ENCODE measurements around the gene M1AP. TPM values are rescaled to one million over a fixed set of nuclear protein-coding genes. Genes with fewer than 3 reads are reported as not detected.
A peak's percentile ranks its signal among the peaks of the same experiment; 100 is the strongest.

The M1AP gene, protein sequence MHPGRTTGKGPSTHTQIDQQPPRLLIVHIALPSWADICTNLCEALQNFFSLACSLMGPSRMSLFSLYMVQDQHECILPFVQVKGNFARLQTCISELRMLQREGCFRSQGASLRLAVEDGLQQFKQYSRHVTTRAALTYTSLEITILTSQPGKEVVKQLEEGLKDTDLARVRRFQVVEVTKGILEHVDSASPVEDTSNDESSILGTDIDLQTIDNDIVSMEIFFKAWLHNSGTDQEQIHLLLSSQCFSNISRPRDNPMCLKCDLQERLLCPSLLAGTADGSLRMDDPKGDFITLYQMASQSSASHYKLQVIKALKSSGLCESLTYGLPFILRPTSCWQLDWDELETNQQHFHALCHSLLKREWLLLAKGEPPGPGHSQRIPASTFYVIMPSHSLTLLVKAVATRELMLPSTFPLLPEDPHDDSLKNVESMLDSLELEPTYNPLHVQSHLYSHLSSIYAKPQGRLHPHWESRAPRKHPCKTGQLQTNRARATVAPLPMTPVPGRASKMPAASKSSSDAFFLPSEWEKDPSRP
- total RNA-seq (3.4 TPM), polyA plus RNA-seq (ENCODE audit: insufficient read depth, low read depth, low replicate concordance) (0.49 TPM)
- long read RNA-seq, donor 1 = 0 reads
- long read RNA-seq, donor 2 = 0 reads
- long read RNA-seq, donor 3, partial matches to known transcripts = 0 of 1 reads
- long read RNA-seq, donor 3, other reads (novel, unspliced or antisense) = 0 of 1 reads
- long read RNA-seq, donor 4 = 0 reads
- long read RNA-seq, donor 5 = 0 reads
- long read RNA-seq, donor 6 = 0 reads
- long read RNA-seq, donor 7, partial matches to known transcripts = 1 of 2 reads
- long read RNA-seq, donor 7, other reads (novel, unspliced or antisense) = 1 of 2 reads
- long read RNA-seq, donor 8 = 0 reads
- long read RNA-seq, donor 9, partial matches to known transcripts = 0 of 8 reads
- long read RNA-seq, donor 9, other reads (novel, unspliced or antisense) = 8 of 8 reads
- long read RNA-seq, donor 10 = 0 reads

GRCh38 chr2:74648009-74648443, at the start of gene M1AP:
M1AP (minus strand) TSS chr2:74648330; CDS start chr2:74640275, 8,055 bp downstream.
- Histone ChIP-seq H3K36me3 (ENCODE audit: control insufficient read depth in 2 of 3, insufficient read depth in 3 of 3, low read length in 3 of 3) (no peaks in the 10 kb centered on the region), H3K27ac (ENCODE audit: low read depth in 2 of 2, low read length in 2 of 2) (no peak within 1 kb of the TSS), H3K9ac (ENCODE audit: low read length in 3 of 3) (no peak within 1 kb of the TSS), H3K9me3 (ENCODE audit: control insufficient read depth in 2 of 3, insufficient read depth in 1 of 3, low read length in 3 of 3) (no peaks in the 10 kb centered on the region), H3K4me3 (ENCODE audit: low read length in 3 of 3) (peak within 1 kb of the TSS in 1 of 3 donors; percentile 13), H3K27me3 (ENCODE audit: control insufficient read depth, insufficient read depth, low read length) (peaks cover 4% of the 10 kb centered on the region), H3K4me1 (ENCODE audit: control insufficient read depth in 2 of 3, insufficient read depth in 2 of 3, low read depth in 1 of 3, low read length in 3 of 3) (no peaks in the 10 kb centered on the region)
- DNase-seq = peak; percentile 20 to 75 (median 31)
- no peak for FAIRE-seq
- intact Hi-C loops (cut with DNase I) = no loop called here
- TF ChIP-seq CTCF (IDR thresholded peaks at IDR 0.05; ENCODE audit: borderline replicate concordance, extremely low read depth, insufficient read depth) = no peak

DNA sequence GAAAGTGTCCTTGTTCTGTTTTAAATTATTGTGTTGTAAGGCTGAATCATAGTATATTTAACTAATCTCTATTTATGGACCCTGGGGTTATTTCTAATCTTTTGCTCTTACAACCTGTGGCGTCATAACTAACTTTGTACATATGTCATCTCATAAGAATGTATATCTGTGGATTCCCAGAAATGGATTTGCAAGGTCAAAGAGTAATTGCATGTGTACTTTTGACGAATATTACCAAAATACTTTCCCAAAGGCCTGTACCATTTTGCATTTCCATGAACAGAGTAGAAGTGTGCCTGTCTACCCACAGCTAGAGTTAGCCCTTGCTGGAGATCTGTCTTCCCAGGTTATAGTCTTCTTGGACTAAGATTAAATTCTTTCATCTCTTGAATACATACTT, 48.7 kb upstream of the M1AP start:
- no peak for FAIRE-seq
- intact Hi-C loops (cut with DNase I) = no loop called here

DNA sequence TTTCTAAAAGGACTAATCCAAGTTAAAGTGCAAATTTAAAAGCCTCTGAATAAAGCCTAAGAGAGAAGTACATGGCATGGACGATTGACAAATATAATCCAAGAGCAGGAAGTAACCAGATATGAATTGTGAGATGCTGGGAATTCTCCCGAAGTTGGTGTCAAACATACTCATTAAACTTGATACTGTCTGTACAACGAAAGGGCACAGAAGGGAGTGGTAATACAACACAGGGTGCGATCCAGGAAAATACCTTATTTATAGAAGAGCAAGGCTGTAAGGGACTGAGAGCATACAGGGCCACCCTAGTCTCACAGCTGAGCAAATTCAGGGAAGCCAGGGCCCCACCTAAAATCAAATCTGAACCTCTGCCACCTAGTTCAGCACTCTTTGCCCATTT, 47.5 kb upstream of the M1AP start:
- no peak overlapping the region for H3K27ac ChIP-seq (ENCODE audit: low read depth in 2 of 2, low read length in 2 of 2)
- no peak for FAIRE-seq

More for the DNA sequence above, 48.7 kb upstream of the M1AP start:
- Histone ChIP-seq H3K36me3 (ENCODE audit: control insufficient read depth in 2 of 3, insufficient read depth in 3 of 3, low read length in 3 of 3) (no peaks in the 10 kb centered on the region), H3K9ac (ENCODE audit: low read length in 3 of 3) (no peak overlapping the region), H3K4me1 (ENCODE audit: control insufficient read depth in 2 of 3, insufficient read depth in 2 of 3, low read depth in 1 of 3, low read length in 3 of 3) (no peaks in the 10 kb centered on the region), H3K9me3 (ENCODE audit: control insufficient read depth in 2 of 3, insufficient read depth in 1 of 3, low read length in 3 of 3) (no peaks in the 10 kb centered on the region), H3K27me3 (ENCODE audit: control insufficient read depth, insufficient read depth, low read length) (no peaks in the 10 kb centered on the region), H3K27ac (ENCODE audit: low read depth in 2 of 2, low read length in 2 of 2) (no peak overlapping the region), H3K4me3 (ENCODE audit: low read length in 3 of 3) (no peak overlapping the region)
- no peak for DNase-seq
- TF ChIP-seq CTCF (IDR thresholded peaks at IDR 0.05; ENCODE audit: borderline replicate concordance, extremely low read depth, insufficient read depth) = no peak

More for the DNA sequence above, 47.5 kb upstream of the M1AP start:
- intact Hi-C loops (cut with DNase I) = no loop called here
- no peaks in the 10 kb centered on the region for H3K4me1 ChIP-seq (ENCODE audit: control insufficient read depth in 2 of 3, insufficient read depth in 2 of 3, low read depth in 1 of 3, low read length in 3 of 3)
- H3K27me3 ChIP-seq (ENCODE audit: control insufficient read depth, insufficient read depth, low read length) = no peaks in the 10 kb centered on the region
- no peak for TF ChIP-seq CTCF (IDR thresholded peaks at IDR 0.05; ENCODE audit: borderline replicate concordance, extremely low read depth, insufficient read depth)
- no peak overlapping the region for H3K9ac ChIP-seq (ENCODE audit: low read length in 3 of 3)
- DNase-seq = peak in 1 of 5 donors; percentile 8
- no peaks in the 10 kb centered on the region for H3K36me3 ChIP-seq (ENCODE audit: control insufficient read depth in 2 of 3, insufficient read depth in 3 of 3, low read length in 3 of 3)
- H3K9me3 ChIP-seq (ENCODE audit: control insufficient read depth in 2 of 3, insufficient read depth in 1 of 3, low read length in 3 of 3) = no peaks in the 10 kb centered on the region
- no peak overlapping the region for H3K4me3 ChIP-seq (ENCODE audit: low read length in 3 of 3)

Measured in kidney (tissue), 22 donors.